HG03520 (cell line): ENCODE measurements around the gene ZNF112.

Experiments
- ATAC-seq: cut with Tn5 transposase; IDR thresholded peaks from one replicate; pipeline ENCODE4 v1.9.1; 2021; ENCODE audit warnings: mild to moderate bottlenecking, moderate library complexity; ENCODE audit not compliant: unreplicated experiment

Gene ZNF112

DNA sequence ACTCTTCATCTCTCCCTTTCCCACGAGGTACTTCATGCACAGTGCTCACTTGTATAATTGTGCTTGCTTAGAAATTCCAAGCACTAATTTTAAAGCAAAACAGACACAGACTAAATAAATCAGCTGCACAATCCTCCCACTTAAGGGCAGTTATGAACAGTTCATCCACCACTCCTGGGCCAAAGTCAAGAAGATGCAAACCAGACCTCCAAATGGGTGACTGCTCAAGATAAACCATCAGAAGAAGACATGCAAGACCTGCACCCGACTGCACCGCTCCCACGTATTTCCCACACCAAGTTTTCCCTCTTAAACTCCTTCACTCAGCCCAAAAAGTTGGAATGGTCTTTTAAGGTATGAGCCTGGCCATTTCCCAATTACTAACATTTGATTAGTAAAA, 71.5 kb downstream of the ZNF112 start:
- ATAC-seq, result no peak

DNA sequence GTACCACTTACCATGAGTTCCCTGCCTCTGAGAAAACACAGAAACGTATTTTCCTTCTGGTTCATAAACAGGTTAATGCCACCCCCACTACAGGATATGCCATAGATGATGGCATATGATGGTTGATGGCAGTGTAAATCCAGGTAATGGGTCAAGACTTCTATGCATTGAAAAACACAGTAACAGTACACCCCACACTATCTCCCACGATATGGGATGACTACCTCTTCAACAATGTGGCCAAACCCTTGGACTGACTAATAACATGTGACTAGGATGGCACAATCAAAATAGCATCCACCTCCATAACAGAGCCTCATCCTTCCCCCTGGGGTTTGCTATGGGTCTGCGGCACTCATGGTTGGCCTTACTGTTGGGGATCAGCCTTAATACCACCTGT, 73.6 kb downstream of the ZNF112 start:
- no peak for ATAC-seq

DNA sequence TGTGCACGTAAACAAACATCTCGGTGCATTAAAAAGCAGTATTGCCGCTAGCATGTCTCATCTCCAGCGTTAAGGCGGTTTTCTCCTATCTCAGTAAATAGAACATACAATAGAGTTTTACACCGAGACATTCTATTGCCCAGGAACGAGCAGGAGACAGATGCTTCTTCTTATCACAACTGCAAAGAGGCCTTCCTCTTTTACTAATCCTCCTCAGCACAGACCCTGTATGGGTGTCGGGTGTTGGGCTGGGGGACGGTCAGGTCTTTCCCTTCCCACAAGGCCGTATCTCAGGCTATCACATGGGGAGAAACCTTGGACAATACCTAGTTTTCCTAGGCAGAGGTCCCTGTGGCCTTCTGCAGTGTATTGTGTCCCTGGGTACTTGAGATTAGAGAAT, 75.6 kb downstream of the ZNF112 start:
- ATAC-seq, result no peak

DNA sequence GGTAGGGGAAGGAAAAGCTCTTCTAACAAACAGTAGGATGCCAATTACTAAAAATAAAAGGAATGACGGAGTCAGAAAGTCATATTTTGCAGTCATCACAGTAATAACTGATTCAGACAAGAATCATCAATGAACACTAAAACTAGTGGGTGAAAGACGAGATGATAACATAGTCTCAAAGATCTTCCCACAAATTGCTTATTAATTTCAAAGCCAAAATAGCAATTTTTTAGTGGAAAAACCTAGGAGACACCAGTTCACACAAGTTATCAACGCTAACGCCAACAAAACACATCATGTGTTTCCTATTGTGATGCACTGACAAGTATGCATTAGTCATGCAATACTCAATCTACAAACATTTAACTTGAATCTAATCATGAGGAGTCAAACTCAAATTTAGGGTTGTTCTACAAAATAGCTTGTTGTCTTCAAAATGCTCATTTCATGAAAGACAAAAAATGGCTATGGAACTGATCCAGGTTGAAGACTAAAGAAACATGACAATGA, 78.2 kb downstream of the ZNF112 start:
- ATAC-seq, result no peak

DNA sequence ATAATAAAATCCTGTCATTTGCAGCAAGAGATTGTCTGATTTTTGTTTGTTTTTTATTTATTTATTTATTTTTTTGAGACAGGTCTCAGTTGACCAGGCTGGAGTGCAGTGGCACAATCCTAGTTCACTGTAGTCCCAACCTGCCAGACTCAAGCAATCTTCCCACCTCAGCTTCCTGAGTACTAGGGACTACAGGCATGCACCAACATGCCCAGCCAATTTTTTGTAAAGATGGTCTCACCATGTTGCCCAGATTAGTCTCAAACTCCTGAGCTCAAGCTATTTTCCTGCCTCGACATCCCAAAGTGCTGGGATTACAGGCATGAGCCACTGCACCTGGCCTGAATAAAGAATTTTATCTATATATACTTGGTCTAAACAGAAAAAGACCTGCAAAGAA, 79.1 kb downstream of the ZNF112 start:
- no peak for ATAC-seq
